GM19099 (cell line): Measurements from ENCODE around the gene GPR15.
A peak's percentile ranks its signal among the peaks of the same experiment; 100 is the strongest.

Experiments
- POLR2A ChIP-seq: IDR thresholded peaks from 3 replicates; pipeline ENCODE4 v1.6.1; 2011; ENCODE audit warnings: low read depth; ENCODE audit not compliant: insufficient read length; ENCODE audit errors: extremely low read depth

GPR15 gene

DNA sequence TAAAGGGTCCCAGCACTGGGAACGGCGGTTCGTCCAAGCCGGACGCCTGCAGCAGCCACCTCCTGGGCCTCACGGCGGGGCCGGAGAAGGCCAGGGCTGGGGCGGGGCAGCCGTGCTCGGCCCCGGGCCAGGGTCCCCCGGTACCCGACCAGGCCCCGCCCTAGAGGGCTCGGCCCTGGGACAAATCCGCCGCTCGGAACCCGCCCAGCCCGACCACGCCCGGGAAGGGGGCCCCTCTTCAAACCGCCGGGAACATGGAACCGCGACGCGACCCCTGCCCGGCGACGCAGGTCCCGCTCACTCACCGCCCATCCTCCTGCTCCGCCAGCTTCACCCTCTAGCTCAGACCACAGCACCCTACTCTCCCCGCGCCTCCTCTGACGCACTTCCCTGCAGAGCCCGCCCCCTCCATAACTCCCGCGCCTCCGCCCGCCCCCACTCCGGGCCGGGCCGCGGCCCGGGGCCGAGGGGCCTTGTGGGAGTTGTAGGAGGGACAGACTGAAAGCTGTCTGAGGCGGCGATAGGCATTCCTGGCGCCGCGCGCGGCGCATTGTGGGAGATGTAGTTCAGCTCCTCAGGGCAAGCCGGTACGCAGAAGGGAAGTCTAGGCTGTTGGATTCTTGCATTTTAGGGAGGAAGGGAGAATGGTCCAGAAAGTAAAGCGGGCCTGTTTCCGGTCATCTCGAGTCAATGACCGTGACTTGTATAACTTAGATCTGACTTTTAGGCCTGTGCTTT, 9.1 kb upstream of the GPR15 start, which contains the start of gene CLDND1:
Gene CLDND1 (minus strand): TSS at position 359 of the 738 bp plus-strand sequence. CDS start 1,478 bp downstream, outside the sequence.
- TF ChIP-seq POLR2A: peak; percentile 88

DNA sequence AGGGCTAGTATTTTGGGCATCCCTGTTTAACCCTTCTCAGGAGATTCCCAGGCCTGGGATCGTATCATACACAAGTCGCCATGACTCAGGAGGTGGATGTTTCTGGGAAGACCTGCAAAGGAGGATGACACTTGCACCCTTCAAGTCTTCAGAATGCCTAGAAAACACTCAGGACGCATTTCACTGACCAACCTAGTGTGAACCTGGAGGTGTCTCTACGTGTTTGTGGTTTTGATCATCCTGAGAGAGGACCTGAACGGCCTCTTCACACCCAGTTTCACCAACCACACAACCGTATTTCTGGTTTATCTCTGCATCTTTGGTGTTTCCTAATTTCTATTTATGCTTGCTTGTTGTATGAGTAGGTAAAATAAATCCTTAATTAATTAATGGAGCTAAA, 6.3 kb upstream of the GPR15 start:
- peak; percentile 35 for TF ChIP-seq POLR2A

DNA sequence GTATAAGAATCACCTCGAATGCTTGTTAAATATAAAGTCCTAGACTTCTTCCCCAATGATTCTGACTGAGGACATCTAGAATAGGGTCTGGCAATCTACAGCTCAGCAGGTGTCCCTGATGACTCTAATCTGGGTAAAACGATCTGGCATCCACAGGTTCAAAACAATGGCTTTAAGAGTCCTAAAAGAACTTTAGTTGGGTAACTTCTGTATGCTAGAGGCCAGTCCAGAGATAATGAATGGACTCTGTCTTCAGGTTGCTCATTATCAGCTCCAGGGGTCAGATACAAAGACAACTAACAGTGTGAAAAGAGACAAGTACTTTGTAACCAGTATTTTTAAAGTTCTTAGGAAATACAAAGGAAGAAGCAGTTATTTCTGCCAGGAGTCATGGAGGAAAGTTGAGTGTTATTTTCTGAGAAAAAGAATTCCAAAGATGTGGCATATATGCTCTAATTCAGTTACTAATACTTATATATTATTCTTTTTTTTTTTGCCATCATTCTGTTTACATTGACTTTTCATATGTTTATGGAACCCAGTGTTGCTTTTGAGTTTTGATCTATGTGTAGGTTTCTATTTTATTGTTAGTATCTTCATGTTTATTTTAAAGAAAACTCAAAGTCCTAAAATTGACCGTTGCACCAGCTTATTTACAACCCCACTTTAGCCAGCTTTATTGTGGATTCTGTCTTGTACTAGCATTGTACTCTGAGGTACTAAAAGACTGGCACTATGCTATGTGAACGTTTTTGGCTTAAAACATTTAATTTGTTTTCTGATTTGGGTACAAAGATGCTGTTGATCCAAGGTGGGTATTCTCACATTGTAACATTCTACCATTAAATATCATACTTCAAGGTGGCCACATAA, 3.1 kb upstream of the GPR15 start:
- TF ChIP-seq POLR2A: peak; percentile 10

DNA sequence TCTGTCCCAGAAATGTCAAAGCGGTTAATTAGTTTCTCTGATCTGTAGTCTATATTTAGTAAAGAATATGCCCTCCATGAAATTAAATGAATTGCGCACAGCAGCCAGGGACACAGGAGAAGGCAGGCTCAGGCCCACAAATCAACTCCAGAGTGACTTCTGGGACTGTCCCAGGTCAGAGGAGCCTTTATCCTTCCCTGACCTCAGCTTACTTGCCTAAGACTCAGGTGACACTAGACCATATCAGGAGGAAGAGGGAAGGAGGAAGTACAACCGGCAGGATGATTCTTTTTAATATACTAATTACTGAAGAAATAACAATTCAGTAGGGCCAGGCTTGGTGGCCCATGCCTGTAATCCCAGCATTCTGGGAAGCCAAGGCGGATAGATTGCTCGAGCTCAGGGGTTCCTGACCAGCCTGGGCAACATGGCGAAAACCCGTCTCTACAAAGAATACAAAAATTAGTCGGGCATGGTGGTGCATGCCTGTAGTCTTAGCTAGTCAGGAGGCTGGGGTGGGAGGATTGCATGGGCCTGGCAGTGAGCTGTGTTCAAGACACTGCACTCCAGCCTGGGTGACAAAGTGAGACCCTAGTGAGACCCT, 1.8 kb upstream of the GPR15 start:
- TF ChIP-seq POLR2A: peak; percentile 42

DNA sequence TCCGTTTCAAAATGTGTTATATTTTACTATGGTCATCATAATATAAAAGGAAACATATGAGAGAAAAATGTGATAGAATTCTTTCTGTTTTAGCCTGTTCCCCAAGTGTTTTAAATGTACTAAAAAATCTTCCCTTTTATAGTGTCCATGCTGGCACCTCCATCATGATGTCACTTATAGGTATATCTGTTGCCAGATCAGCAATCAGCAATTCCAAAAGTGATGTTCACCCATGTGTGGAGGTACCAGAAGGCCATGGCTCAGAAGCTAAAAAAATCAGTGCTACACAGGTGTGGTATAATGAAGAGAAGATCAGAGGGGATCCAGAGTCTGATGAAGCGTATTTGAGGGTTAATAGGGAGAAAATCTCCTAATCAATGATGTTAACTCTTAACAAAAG, 1.1 kb upstream of the GPR15 start:
- TF ChIP-seq POLR2A: peak; percentile 40

DNA sequence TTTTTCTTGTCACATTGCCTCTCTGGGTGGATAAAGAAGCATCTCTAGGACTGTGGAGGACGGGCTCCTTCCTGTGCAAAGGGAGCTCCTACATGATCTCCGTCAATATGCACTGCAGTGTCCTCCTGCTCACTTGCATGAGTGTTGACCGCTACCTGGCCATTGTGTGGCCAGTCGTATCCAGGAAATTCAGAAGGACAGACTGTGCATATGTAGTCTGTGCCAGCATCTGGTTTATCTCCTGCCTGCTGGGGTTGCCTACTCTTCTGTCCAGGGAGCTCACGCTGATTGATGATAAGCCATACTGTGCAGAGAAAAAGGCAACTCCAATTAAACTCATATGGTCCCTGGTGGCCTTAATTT, 478 bp downstream of the GPR15 start:
- peak; percentile 39 for TF ChIP-seq POLR2A

DNA sequence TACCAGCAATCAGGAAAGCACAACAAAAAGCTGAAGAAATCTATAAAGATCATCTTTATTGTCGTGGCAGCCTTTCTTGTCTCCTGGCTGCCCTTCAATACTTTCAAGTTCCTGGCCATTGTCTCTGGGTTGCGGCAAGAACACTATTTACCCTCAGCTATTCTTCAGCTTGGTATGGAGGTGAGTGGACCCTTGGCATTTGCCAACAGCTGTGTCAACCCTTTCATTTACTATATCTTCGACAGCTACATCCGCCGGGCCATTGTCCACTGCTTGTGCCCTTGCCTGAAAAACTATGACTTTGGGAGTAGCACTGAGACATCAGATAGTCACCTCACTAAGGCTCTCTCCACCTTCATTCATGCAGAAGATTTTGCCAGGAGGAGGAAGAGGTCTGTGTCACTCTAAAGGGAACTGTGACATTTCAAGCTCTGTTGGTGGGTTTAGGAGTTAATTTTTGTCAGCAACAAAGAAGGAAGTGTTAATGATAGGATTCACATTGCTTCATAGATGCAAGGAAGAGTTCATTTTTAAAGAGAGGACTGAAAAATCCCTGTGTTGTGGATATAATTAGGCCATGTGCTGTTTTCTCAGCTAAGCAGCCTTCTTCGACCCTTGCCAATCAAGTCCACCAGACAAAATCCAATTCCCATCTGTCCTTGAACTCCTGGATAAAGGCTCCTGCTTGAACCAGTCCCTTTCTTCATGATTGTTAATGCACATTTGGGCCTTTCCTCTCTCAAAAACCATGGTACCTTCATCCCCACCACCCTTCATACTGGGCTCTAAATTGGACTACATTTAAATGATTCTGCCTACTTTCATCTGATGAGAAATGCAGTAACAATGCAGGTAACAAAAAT, 1.2 kb downstream of the GPR15 start:
- TF ChIP-seq POLR2A: peak; percentile 43

DNA sequence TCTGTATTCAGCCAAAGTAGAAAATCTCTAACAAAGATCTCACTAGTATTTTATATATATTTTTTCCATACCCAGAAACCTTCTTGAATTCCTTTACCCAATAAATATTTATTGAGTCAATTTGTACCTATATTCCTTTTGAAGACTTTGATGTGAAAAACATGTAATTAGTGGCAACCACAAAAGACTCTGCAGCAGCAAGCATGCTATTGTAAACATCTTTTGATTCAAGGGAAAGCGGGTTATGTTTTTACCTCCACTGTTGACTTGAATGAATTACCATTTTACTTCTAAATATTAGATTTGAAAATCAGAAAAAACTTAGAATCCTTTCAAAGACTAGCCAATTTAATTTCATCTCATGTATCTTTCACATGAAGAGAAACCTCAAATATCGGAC, 2.4 kb downstream of the GPR15 start:
- peak; percentile 33 for TF ChIP-seq POLR2A

DNA sequence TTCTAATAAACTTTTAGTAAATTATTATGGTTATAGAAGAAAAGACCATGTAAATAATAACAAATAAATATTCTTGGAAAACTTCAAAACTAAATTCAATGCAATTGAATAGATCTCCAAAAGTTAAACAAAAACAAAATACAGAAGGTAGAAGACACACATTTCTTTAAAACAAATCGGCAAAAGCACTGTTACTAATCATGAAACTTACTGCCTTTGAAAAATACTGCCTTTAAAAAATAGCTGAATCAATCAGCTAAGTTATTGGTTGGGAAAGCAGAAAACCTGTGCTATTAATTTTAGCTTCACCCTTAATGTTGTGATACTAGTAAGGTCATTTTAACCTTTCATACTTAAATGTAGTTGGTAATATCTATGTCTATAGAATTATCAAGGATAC, 3.0 kb downstream of the GPR15 start:
- TF ChIP-seq POLR2A: no peak

DNA sequence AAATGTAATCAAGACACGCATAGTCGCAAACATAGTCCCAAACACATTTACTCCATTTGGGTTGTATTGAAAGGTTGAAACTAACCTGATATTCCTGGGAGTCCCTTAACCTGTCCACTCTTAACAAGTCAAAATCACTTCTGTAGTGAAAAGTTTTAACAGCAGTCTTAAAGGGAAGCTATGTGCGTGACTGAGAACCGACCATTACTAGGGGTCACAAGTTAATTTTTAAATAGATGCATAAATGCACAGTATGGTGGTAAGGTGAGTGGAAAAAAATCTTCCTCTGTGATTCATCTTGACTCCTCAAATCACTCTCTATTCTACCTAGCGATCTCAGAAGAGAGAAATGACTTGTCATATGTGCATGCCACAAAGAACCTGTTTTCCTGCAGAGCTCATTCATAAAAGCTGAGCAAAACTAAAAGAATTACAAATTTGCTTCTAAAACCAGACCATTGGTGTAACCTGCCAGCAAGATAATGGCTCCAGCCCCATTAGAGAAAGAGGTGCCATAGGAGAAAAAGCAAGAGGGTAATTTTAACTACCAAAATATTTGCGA, 4.8 kb downstream of the GPR15 start:
- TF ChIP-seq POLR2A: peak; percentile 91

DNA sequence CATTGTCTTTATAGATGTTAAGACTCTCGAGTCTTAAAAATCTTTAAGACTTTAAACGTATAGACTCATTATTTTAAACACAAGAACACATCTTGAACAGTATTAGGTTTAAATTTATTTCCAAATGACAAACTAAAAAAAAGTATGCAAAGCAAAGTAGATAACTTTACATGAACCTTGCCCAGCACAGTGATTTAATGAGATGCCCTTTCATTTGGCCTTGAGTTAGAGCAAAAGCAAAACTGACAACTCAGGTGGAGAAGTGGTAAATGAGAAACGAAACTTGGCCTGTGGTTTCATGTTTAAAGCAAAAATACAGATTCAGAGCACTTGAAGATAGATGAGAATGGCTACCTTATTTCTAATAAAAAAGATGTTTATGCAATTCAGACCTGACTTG, 8.6 kb downstream of the GPR15 start:
- TF ChIP-seq POLR2A: peak; percentile 7

DNA sequence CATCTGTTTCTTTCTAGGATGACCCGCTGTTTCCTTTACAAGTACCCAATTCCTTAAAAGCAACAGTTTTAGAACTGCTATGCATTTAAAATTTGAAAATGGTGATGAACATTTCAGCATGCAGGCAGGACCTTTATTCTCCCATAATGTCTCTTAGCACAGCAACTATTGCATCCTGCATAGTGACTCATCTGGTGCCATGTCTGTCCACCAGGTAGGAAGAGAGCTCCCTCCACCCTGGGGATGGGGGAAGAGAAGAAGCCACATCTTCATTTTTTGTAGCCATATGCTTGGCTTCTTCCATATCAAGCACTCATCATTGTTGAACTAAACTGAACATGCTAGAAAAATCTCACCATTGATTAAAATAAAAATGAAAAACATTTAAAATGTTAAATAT, 9.9 kb downstream of the GPR15 start:
- TF ChIP-seq POLR2A: no peak

DNA sequence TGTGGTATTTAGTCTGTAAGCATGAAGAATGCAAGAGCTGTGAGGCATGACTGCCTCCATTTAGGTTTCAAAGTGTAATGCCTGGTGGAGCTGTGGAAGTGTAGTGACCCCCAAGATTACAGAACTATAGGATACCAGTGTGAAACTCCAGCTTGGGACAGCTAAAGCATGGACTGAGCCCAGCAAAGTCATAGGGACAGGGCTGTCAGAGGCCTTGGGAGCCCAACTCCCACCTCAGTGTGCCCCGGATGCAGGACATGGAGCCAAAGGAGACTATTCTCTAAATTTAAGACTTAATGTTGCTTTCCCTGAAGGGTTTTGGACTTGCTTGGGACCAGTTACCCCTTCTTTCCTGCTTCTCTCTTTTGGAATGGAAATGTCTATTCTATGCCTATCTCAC, 10.8 kb downstream of the GPR15 start:
- no peak for TF ChIP-seq POLR2A

DNA sequence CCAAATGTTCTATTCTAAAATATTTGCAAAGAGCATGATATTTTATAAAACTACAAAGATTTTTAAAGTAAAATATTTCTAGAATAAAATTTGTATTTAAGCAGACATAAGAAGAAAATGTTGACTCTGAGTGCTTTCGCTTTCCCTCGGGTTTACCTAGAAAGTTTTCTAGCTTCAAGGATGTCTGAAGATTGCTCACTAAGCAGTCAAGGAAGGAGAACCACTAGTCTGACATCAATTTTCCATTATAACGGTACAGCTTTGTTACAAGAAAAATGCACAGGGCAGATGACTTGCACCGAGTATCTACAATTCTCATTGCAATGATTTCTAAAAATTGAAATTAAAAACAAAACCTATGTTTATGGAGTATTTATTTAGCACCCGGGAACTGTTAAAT, 14.2 kb downstream of the GPR15 start:
- no peak for TF ChIP-seq POLR2A
